ENCODE measurements around the gene MED19. TPM values are rescaled to one million over a fixed set of nuclear protein-coding genes. Genes with fewer than 3 reads are reported as not detected.

The MED19 gene
- total RNA-seq: 10 to 100 TPM; 11.1 to 11.9 TPM

- TF ChIP-seq, protein P1, sequence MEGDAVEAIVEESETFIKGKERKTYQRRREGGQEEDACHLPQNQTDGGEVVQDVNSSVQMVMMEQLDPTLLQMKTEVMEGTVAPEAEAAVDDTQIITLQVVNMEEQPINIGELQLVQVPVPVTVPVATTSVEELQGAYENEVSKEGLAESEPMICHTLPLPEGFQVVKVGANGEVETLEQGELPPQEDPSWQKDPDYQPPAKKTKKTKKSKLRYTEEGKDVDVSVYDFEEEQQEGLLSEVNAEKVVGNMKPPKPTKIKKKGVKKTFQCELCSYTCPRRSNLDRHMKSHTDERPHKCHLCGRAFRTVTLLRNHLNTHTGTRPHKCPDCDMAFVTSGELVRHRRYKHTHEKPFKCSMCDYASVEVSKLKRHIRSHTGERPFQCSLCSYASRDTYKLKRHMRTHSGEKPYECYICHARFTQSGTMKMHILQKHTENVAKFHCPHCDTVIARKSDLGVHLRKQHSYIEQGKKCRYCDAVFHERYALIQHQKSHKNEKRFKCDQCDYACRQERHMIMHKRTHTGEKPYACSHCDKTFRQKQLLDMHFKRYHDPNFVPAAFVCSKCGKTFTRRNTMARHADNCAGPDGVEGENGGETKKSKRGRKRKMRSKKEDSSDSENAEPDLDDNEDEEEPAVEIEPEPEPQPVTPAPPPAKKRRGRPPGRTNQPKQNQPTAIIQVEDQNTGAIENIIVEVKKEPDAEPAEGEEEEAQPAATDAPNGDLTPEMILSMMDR (IDR thresholded peaks at IDR 0.05): no peak
- DNase-seq (ENCODE audit: low spot score) (peak; percentile 15), ATAC-seq (ENCODE audit: insufficient number of reproducible peaks, low FRiP score, low read depth) (peak; percentile 21)
- Histone ChIP-seq H3K36me3 (no peaks in the 10 kb centered on the region), H3K27me3 (replicated peaks; ENCODE audit: insufficient read depth) (no peaks in the 10 kb centered on the region), H3K27ac (peak within 1 kb of the TSS; percentile 88 to 96), H3K4me1 (ENCODE audit: control insufficient read depth in 1 of 2, low read depth in 2 of 2) (peaks cover 16 to 33% of the 10 kb centered on the region in 2 donors), H3K4me3 (peak within 1 kb of the TSS; percentile 95), H3K9me3 (no peaks in the 10 kb centered on the region)
Measured at GRCh38 chr11:57711414-57712255, at the start of gene MED19. MED19 (minus strand) TSS chr11:57712215; CDS start chr11:57712179, 36 bp downstream.

GRCh38 chr11:57758174-57758573 is 46.2 kb upstream of the MED19 start:
- Histone ChIP-seq H3K9me3 (no peaks in the 10 kb centered on the region), H3K27ac (no peak overlapping the region), H3K27me3 (replicated peaks; ENCODE audit: insufficient read depth) (no peaks in the 10 kb centered on the region), H3K4me1 (ENCODE audit: control insufficient read depth in 1 of 2, low read depth in 2 of 2) (no peaks in the 10 kb centered on the region), H3K4me3 (no peak overlapping the region), H3K36me3 (no peaks in the 10 kb centered on the region)
- ATAC-seq (ENCODE audit: insufficient number of reproducible peaks, low FRiP score, low read depth) (no peak), DNase-seq (ENCODE audit: low spot score) (no peak)
- TF ChIP-seq, protein P1 (IDR thresholded peaks at IDR 0.05): no peak

- Histone ChIP-seq H3K27me3 (replicated peaks; ENCODE audit: insufficient read depth) (no peaks in the 10 kb centered on the region), H3K4me1 (ENCODE audit: control insufficient read depth in 1 of 2, low read depth in 2 of 2) (no peaks in the 10 kb centered on the region), H3K9me3 (no peaks in the 10 kb centered on the region), H3K4me3 (no peak overlapping the region), H3K27ac (no peak overlapping the region), H3K36me3 (no peaks in the 10 kb centered on the region)
- TF ChIP-seq, protein P1 (IDR thresholded peaks at IDR 0.05): no peak
- no peak for ATAC-seq (ENCODE audit: insufficient number of reproducible peaks, low FRiP score, low read depth)
- no peak for DNase-seq (ENCODE audit: low spot score)
Measured at GRCh38 chr11:57752954-57753353, 40.9 kb upstream of the MED19 start.

GRCh38 chr11:57751676-57752253 is 39.8 kb upstream of the MED19 start, which contains the start of gene BTBD18:
BTBD18 (minus strand) TSS chr11:57751819; CDS start chr11:57751188, 631 bp downstream.
- DNase-seq (ENCODE audit: low spot score) (no peak), ATAC-seq (ENCODE audit: insufficient number of reproducible peaks, low FRiP score, low read depth) (no peak)
- no peak within 1 kb of the TSS for H3K27ac ChIP-seq
- no peaks in the 10 kb centered on the region for H3K9me3 ChIP-seq
- H3K4me3 ChIP-seq: no peak within 1 kb of the TSS
- H3K36me3 ChIP-seq: no peaks in the 10 kb centered on the region
- no peaks in the 10 kb centered on the region for H3K4me1 ChIP-seq (ENCODE audit: control insufficient read depth in 1 of 2, low read depth in 2 of 2)
- H3K27me3 ChIP-seq (replicated peaks; ENCODE audit: insufficient read depth): no peaks in the 10 kb centered on the region
- TF ChIP-seq, protein P1 (IDR thresholded peaks at IDR 0.05): no peak

DNA sequence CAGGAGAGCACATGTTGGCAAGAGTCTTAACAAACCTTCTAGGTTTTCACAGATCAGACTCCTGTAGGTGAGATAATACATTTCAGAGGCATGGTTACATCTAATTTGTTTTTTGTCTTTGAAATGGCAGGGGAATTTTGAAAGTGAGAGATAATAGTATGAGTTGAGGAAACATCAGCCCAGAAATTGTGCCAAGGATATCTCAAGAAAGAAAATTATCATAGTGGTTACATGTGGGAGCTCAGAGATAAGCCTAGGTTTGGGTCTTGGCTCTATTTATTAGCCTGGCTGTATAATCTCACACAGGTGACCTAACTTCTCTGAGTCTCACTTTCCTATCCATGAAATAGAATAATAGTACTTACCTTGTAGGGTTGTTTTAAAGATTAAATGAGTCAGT is 39.2 kb upstream of the MED19 start:
- Histone ChIP-seq H3K36me3 (no peaks in the 10 kb centered on the region), H3K9me3 (no peaks in the 10 kb centered on the region), H3K4me3 (no peak overlapping the region), H3K27ac (no peak overlapping the region), H3K4me1 (ENCODE audit: control insufficient read depth in 1 of 2, low read depth in 2 of 2) (no peaks in the 10 kb centered on the region), H3K27me3 (replicated peaks; ENCODE audit: insufficient read depth) (no peaks in the 10 kb centered on the region)
- TF ChIP-seq, protein P1 (IDR thresholded peaks at IDR 0.05): no peak
- no peak for ATAC-seq (ENCODE audit: insufficient number of reproducible peaks, low FRiP score, low read depth)
- DNase-seq (ENCODE audit: low spot score): no peak

Data from thoracic aorta (tissue), 2 donors.